Stimulated activated CD4-positive, alpha-beta T cell treated with anti-CD3 and anti-CD28 coated beads, Interleukin-15, amount 100 ng/mL, for 1 hour (primary cell): ENCODE data around the gene NF2.
"Not testable (repeated sequence)": the region's sequence is repeated elsewhere in the genome, so short reads cannot be mapped to it uniquely, and the experiment has no call there.

Experiments used
- DNase-seq, 2 donors: peaks; one replicate each; pipeline ENCODE4 v3.0.0-alpha.2; 2020; ENCODE audit warnings: low read depth in 1 of 2, low spot score in 1 of 2

The NF2 gene

GRCh38 chr22:29603358-29604075 is at the start of gene NF2:
Gene NF2, plus strand, starts transcription at chr22:29603633. Its CDS starts 366 bp downstream, at chr22:29603999.
- DNase-seq: peak; percentile 93 to 98

- DNase-seq: no peak
Observed at GRCh38 chr22:29555065-29555644, 48.3 kb upstream of the NF2 start.

GRCh38 chr22:29559030-29559429 is 44.4 kb upstream of the NF2 start:
- DNase-seq: no peak

GRCh38 chr22:29559853-29560252 is 43.6 kb upstream of the NF2 start:
- DNase-seq: no peak

- no peak for DNase-seq
Observed at GRCh38 chr22:29563652-29564460, 39.6 kb upstream of the NF2 start.

- not testable (repeated sequence) for DNase-seq
Observed at GRCh38 chr22:29566513-29566912, 36.9 kb upstream of the NF2 start.

- no peak for DNase-seq
Observed at GRCh38 chr22:29567338-29567737, 36.1 kb upstream of the NF2 start.

GRCh38 chr22:29569011-29569678 is 34.3 kb upstream of the NF2 start:
- no peak for DNase-seq

- no peak for DNase-seq
Observed at GRCh38 chr22:29570456-29570855, 33.0 kb upstream of the NF2 start.

GRCh38 chr22:29570912-29571549 is 32.4 kb upstream of the NF2 start:
- no peak for DNase-seq

- DNase-seq: no peak
Observed at GRCh38 chr22:29574762-29575450, 28.5 kb upstream of the NF2 start.

- DNase-seq: no peak
Observed at GRCh38 chr22:29578462-29579200, 24.8 kb upstream of the NF2 start.

GRCh38 chr22:29580200-29580810 is 23.1 kb upstream of the NF2 start:
- no peak for DNase-seq

GRCh38 chr22:29581799-29582198 is 21.6 kb upstream of the NF2 start:
- DNase-seq: no peak

GRCh38 chr22:29584975-29585374 is 18.5 kb upstream of the NF2 start:
- no peak for DNase-seq

GRCh38 chr22:29586193-29586705 is 17.2 kb upstream of the NF2 start:
- not testable (repeated sequence) for DNase-seq

- no peak for DNase-seq
Observed at GRCh38 chr22:29587938-29588699, 15.3 kb upstream of the NF2 start.

GRCh38 chr22:29593923-29594322 is 9.5 kb upstream of the NF2 start:
- DNase-seq: no peak
